BLaER1 treated with 17β-estradiol and CSF1 and Interleukin-3, amounts not matched to agents 10 nM and 100 nM (cell line): ENCODE measurements around the gene ITPK1.
"Not testable (repeated sequence)": the region's sequence is repeated elsewhere in the genome, so short reads cannot be mapped to it uniquely, and the experiment has no call there.

Source experiments
- H3K27ac ChIP-seq, 11 experiments: shearing (Covaris generic); formaldehyde crosslinking; 2 replicates each; pipeline ENCODE4 v1.8.1; 2022
- H3K27me3 ChIP-seq, 11 experiments: shearing (Covaris generic); formaldehyde crosslinking; 2 replicates each; pipeline ENCODE4 v1.8.1; 2022
- H3K36me3 ChIP-seq, 11 experiments: shearing (Covaris generic); formaldehyde crosslinking; 2 replicates each; pipeline ENCODE4 v1.8.1; 2022
- H3K4me1 ChIP-seq, 10 experiments: shearing (Covaris generic); formaldehyde crosslinking; 2 replicates each; pipeline ENCODE4 v1.8.1; 2022
- H3K4me2 ChIP-seq, 11 experiments: shearing (Covaris generic); formaldehyde crosslinking; 2 replicates each; pipeline ENCODE4 v1.8.1; 2022
- H3K4me3 ChIP-seq, 10 experiments: shearing (Covaris generic); formaldehyde crosslinking; 2 replicates each; pipeline ENCODE4 v1.8.1; 2022
- H3K9ac ChIP-seq, 11 experiments: shearing (Covaris generic); formaldehyde crosslinking; 2 replicates each; pipeline ENCODE4 v1.8.1; 2022
- H3K9me3 ChIP-seq, 11 experiments: shearing (Covaris generic); formaldehyde crosslinking; replicated peaks in 1 of 11; 2 replicates each; pipeline ENCODE4 v1.8.1; 2022
- H4K20me1 ChIP-seq, 11 experiments: shearing (Covaris generic); formaldehyde crosslinking; 2 replicates each; pipeline ENCODE4 v1.8.1; 2022
- Cebpa-rat ChIP-seq, 11 experiments: shearing (Covaris generic); IDR thresholded peaks; 2 replicates each; pipeline ENCODE4 v1.8.1; 2022

ITPK1 gene

DNA sequence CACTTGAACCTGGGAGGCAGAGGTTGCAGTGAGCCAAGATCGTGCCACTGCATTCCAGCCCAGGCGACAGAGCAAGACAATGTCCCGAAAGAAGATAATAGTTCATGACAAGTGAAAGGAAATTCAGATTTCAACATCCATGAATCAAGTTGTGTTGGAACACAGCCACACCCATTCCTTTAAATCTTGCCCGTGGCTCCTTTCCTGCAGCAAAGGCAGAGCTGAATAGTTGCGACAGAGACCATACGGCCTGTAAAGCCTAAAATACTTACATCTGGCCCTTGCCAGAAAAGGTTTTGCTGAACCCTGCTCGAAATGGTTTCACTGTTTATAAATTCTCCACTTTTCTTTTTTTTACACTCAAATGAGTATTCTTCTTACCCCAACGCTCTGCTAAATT is 17.7 kb upstream of the ITPK1 start:
- Histone ChIP-seq H3K27ac (peak overlapping the region in 5 of 11 experiments; percentile 43 to 79 (median 70); a peak in 11 of 22 replicates), H3K36me3 (no peaks in the 10 kb centered on the region), H3K4me2 (peak overlapping the region in 7 of 11 experiments; percentile 22 to 67 (median 59); a peak in 13 of 22 replicates), H3K27me3 (no peaks in the 10 kb centered on the region), H3K9ac (peak overlapping the region in 4 of 11 experiments; percentile 2 to 65 (median 39); a peak in 4 of 22 replicates), H3K4me1 (peaks cover 0 to 88% (median 22%) of the 10 kb centered on the region in 10 experiments; a peak in 13 of 20 replicates), H4K20me1 (no peaks in the 10 kb centered on the region), H3K4me3 (peak overlapping the region in 1 of 10 experiments; percentile 2; a peak in 2 of 20 replicates), H3K9me3 (no peaks in the 10 kb centered on the region)
- peak in 6 of 11 experiments; percentile 25 to 79 (median 56); a peak in 9 of 22 replicates for TF ChIP-seq Cebpa-rat (IDR thresholded peaks at IDR 0.05)

DNA sequence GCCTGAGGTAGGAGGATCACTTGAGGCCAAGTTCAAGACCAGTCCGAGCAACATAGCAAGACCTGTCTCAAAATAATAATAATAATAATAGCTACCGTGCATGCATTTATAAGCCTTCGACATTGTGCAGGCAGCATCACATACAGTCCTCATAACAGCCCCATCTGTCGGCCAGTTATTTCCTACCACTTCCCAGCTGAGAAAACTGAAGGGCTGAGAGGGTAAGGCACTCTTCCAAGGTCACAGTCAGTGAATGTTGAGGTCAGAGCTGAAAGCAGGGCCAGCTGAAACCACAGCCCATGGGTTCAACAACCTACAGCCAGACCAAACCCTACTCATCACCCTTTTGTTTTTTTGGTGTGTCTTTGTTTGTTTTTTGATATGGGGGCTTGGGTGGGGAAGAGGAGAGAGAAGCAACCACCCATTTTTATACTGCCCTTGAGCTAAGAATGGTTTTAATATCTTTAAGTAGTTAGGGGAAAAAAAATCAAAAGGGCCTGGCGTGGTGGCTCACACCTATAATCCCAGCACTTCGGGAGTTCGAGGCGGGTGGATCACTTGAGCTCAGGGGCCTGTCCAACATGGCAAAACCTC is 16.8 kb upstream of the ITPK1 start:
- no peaks in the 10 kb centered on the region for H3K27me3 ChIP-seq
- H3K4me1 ChIP-seq: peaks cover 0 to 87% (median 22%) of the 10 kb centered on the region in 10 experiments; a peak in 13 of 20 replicates
- H3K9ac ChIP-seq: peak overlapping the region in 5 of 11 experiments; percentile 1 to 65 (median 36); a peak in 6 of 22 replicates
- H3K27ac ChIP-seq: peak overlapping the region in 7 of 11 experiments; percentile 7 to 79 (median 52); a peak in 13 of 22 replicates
- H4K20me1 ChIP-seq: no peaks in the 10 kb centered on the region
- H3K4me2 ChIP-seq: peak overlapping the region in 6 of 11 experiments; percentile 43 to 67 (median 60); a peak in 11 of 22 replicates
- no peak for TF ChIP-seq Cebpa-rat (IDR thresholded peaks at IDR 0.05)
- no peaks in the 10 kb centered on the region for H3K36me3 ChIP-seq
- H3K4me3 ChIP-seq: no peak overlapping the region
- no peaks in the 10 kb centered on the region for H3K9me3 ChIP-seq

DNA sequence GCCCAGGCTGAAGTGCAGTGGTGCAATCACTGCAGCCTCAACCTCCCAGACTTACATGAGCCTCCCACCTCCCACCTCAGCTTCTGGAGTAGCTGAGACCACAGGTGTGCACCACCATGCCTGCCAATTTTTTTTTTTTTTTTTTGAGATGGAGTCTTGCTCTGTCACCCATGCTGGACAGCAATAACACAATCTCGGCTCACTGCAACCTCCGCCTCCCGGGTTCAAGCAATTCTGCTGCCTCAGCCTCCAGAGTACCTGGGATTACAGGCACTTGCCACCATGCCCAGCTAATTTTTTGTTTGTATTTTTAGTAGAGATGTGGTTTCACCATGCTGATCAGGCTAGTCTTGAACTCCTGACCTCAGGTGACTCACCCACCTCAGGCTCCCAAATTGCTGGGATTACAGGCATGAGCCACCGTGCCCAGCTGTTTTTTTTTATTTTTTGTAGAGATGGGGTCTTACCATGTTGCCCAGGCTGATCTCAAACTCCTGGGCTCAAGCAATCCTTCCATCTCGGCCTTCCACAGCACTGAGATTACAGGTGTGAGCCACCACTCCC is 15.6 kb upstream of the ITPK1 start:
- H3K4me2 ChIP-seq: peak overlapping the region in 4 of 11 experiments; percentile 0 to 67 (median 58); a peak in 5 of 22 replicates
- H3K27me3 ChIP-seq, H3K4me3 ChIP-seq, H3K9me3 ChIP-seq, H4K20me1 ChIP-seq, H3K36me3 ChIP-seq, H3K9ac ChIP-seq: not testable (repeated sequence)
- H3K27ac ChIP-seq: peak overlapping the region in 3 of 11 experiments; percentile 10 to 79 (median 70); a peak in 4 of 22 replicates
- peaks cover 0 to 83% (median 22%) of the 10 kb centered on the region in 10 experiments; a peak in 13 of 20 replicates for H3K4me1 ChIP-seq

DNA sequence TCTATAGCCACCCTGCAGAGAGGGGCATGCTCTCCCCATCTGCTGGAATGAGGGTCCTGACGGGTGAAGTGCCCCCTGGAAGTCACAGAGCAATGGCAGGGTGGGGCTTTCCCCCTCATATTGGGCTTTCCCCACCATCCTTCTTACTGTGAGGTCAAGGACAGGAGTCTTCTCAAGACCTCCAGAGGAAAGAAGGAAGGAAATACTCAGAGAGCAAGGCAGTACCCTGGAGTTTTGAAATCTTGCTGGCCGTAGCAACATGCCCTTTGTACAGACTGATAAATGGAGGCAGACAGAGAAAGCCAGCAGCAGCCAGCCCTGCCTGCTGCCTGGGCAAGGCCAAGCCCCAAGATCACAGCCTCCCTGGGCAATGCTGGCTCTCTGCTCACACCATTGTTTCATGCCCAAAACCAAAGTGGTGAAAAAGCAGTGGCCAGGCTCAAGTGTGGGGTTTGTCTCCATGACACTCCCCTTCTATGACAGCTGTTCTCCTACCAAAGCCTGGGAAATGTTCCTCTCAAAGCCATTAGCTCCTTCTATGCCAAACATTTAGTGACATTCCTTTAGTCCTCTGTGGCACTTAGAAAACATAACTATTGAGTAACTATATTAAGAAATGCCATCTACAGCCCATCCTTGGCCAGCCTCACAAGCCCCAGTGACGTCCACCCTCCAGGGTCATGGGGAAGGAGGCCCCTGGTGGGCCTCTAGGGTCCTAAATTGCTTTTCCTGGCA is 13.2 kb upstream of the ITPK1 start:
- Histone ChIP-seq H3K27me3 (no peaks in the 10 kb centered on the region), H3K27ac (peak overlapping the region in 2 of 11 experiments; percentile 21 to 43; a peak in 3 of 22 replicates), H3K9me3 (no peaks in the 10 kb centered on the region), H4K20me1 (no peaks in the 10 kb centered on the region), H3K36me3 (no peaks in the 10 kb centered on the region), H3K9ac (no peak overlapping the region), H3K4me2 (peak overlapping the region in 3 of 11 experiments; percentile 10 to 58 (median 50); a peak in 6 of 22 replicates), H3K4me3 (no peak overlapping the region), H3K4me1 (peaks cover 0 to 59% (median 18%) of the 10 kb centered on the region in 10 experiments; a peak in 13 of 20 replicates)
- TF ChIP-seq Cebpa-rat (IDR thresholded peaks at IDR 0.05): no peak

DNA sequence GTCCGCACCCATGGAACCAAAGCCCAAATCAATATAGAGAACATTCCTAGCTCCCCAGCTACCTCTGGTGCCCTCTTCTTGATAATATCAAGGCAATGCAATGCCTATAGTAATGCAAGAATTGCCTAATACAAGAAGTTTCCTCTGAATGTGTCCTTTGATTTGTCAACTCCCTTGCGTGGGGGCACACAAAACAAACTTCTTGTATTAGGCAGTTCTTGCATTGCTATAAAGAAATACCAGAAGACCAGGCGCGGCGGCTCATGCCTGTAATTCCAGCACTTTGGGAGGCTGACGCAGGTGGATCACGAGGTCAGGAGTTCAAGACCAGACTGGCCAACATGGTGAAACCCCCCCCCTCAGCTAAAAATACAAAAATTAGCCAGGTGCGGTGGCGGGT is 10.4 kb upstream of the ITPK1 start:
- no peaks in the 10 kb centered on the region for H4K20me1 ChIP-seq
- no peak for TF ChIP-seq Cebpa-rat (IDR thresholded peaks at IDR 0.05)
- H3K4me1 ChIP-seq: peaks cover 0 to 34% (median 4%) of the 10 kb centered on the region in 10 experiments; a peak in 9 of 20 replicates
- H3K4me2 ChIP-seq: no peak overlapping the region
- H3K9me3 ChIP-seq: no peaks in the 10 kb centered on the region
- H3K36me3 ChIP-seq: no peaks in the 10 kb centered on the region
- no peak overlapping the region for H3K9ac ChIP-seq
- H3K27me3 ChIP-seq: no peaks in the 10 kb centered on the region
- H3K27ac ChIP-seq: no peak overlapping the region
- no peak overlapping the region for H3K4me3 ChIP-seq

DNA sequence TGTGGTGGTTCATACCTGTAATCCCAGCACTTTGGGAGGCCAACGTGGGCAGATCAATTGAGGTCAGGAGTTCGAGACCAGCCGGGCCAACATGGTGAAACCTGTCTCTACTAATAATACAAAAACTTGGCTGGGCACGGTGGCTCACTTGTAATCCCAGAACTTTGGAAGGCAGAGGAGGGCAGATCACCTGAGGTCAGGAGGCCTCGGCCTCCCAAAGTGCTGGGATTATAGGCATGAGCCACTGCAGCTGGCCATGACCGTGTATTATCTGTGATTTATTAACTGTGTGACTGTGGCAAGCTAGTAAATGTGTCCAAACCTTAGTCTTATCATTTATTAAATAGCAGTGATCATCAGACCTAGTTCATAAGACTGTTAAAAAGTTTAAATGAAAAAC is 7.1 kb upstream of the ITPK1 start:
- Histone ChIP-seq H3K9ac (no peak overlapping the region), H3K27ac (no peak overlapping the region), H3K4me2 (no peak overlapping the region), H3K4me3 (no peak overlapping the region), H3K9me3 (no peaks in the 10 kb centered on the region), H3K4me1 (peaks cover 0 to 41% (median 12%) of the 10 kb centered on the region in 10 experiments; a peak in 11 of 20 replicates), H3K27me3 (no peaks in the 10 kb centered on the region), H4K20me1 (no peaks in the 10 kb centered on the region), H3K36me3 (no peaks in the 10 kb centered on the region)
- TF ChIP-seq Cebpa-rat (IDR thresholded peaks at IDR 0.05): no peak

DNA sequence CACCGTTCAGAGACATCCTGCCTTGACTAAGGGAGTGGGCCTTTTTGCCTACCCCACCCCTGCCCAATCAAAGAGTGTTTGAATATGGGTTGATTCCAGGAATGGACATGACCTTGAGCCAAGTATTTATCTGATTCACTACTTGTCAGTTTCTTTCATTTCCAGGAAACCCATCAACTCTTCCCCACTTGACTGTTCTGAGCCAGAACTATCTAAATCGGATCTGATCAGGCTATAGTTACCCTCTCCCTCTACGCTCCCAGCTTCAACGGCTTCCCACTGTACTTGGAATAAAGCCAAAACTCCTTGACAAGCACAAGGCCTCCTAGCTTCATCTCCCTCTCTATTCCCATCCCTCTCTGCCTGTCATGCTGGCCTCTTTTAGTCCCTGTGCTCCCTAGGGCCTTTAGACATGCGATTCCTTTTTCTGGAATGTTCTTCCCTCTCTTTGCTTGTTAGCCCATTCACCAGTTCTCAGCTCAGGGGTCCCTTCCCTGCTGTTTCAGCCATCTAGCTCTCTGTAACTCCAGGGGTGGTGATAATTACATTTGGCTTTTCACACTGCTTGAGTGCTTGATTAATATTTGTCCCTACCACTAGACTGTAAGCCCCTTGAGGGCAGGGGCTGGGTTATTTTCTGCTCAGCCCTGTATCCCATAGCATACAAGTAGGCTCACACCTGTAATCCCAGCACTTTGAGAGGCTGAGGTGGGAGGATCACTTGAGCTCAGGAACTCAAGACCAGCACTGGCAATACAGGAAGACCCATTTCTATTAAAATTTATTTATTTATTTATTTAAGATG is 5.5 kb upstream of the ITPK1 start:
- Histone ChIP-seq H3K4me3 (no peak overlapping the region), H3K36me3 (no peaks in the 10 kb centered on the region), H3K4me1 (peaks cover 6 to 51% (median 22%) of the 10 kb centered on the region in 10 experiments; a peak in 19 of 20 replicates), H3K9me3 (no peaks in the 10 kb centered on the region), H4K20me1 (no peaks in the 10 kb centered on the region), H3K27me3 (no peaks in the 10 kb centered on the region), H3K9ac (0 out of 22 replicates have a peak overlapping the region, but pooled peaks of 1 of the 11 experiments have one; percentile 28), H3K27ac (peak overlapping the region in 3 of 11 experiments; percentile 48 to 64 (median 48); a peak in 6 of 22 replicates), H3K4me2 (peak overlapping the region in 5 of 11 experiments; percentile 39 to 81 (median 62); a peak in 9 of 22 replicates)
- no peak for TF ChIP-seq Cebpa-rat (IDR thresholded peaks at IDR 0.05)

DNA sequence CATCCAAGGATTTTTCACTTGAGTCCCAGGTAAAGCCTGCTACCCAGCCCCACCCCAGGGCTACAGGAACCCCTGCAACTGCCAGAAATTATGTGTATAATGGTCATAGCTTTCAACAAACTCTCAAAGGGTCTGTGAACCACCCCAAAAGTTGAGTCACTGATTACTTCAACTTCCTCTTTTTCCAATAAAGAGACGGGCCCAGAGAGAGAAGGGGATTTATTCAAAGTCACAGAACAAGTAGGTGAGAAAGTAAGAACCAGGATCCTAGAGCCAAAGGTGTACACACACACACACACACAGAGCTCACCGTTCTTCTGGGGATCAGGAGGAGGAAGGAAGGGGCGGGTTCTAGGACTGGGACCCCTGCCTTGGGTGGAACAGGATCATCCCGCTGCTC is 4.8 kb upstream of the ITPK1 start:
- Histone ChIP-seq H3K27me3 (no peaks in the 10 kb centered on the region), H3K36me3 (no peaks in the 10 kb centered on the region), H4K20me1 (no peaks in the 10 kb centered on the region), H3K4me3 (no peak overlapping the region), H3K9me3 (no peaks in the 10 kb centered on the region), H3K9ac (0 out of 22 replicates have a peak overlapping the region, but pooled peaks of 1 of the 11 experiments have one; percentile 28), H3K4me1 (peaks cover 7 to 53% (median 24%) of the 10 kb centered on the region in 10 experiments; a peak in 19 of 20 replicates), H3K4me2 (peak overlapping the region in 6 of 11 experiments; percentile 7 to 81 (median 56); a peak in 11 of 22 replicates), H3K27ac (peak overlapping the region in 3 of 11 experiments; percentile 48 to 64 (median 48); a peak in 6 of 22 replicates)
- TF ChIP-seq Cebpa-rat (IDR thresholded peaks at IDR 0.05): no peak
